IMR-90 (cell line): ENCODE data around the gene OR10H3. TPM values are rescaled to one million over a fixed set of nuclear protein-coding genes. Genes with fewer than 3 reads are reported as not detected.

ENCODE experiments used
- ATAC-seq: fragments of 200-7000 bp; cut with Tn5 transposase; 2 replicates; pipeline ENCODE4 v1.9.1; 2020; ENCODE audit warnings: low read depth, mild to moderate bottlenecking, moderate library complexity
- BruUV-seq: library from RNA; stranded (reverse); fragments of 400-500 nt; replicated peaks from 2 replicates; lab custom pipeline; 2021; lab: Mats Ljungman, UMichigan
- CTCF ChIA-PET: fragments of 300-600 bp; formaldehyde crosslinking; extraction: SDS; loops from one replicate; lab custom pipeline; 2021; ENCODE audit warnings: antibody characterized with exemption; lab: Yijun Ruan, JAX
- POLR2A ChIA-PET: fragments of 300-600 bp; sonication (Branson Sonifier 250); formaldehyde crosslinking; loops from one replicate; lab custom pipeline; 2022; ENCODE audit warnings: antibody characterized with exemption; ENCODE audit not compliant: unreplicated experiment; lab: Charles Lee
- DNase-seq: peaks from one replicate; pipeline ENCODE4 v3.0.0; 2013
- H2AFZ ChIP-seq: replicated peaks from 2 replicates; pipeline ENCODE3; 2013; ENCODE audit warnings: low read length, mild to moderate bottlenecking; ENCODE audit not compliant: poor library complexity
- H2AK5ac ChIP-seq: 2 replicates; pipeline ENCODE4 v1.6.1; 2013; ENCODE audit warnings: low read depth, low read length, inconsistent platforms
- H2AK9ac ChIP-seq: replicated peaks from 2 replicates; pipeline ENCODE3; 2013; ENCODE audit warnings: mild to moderate bottlenecking, low read depth, low read length, moderate library complexity; ENCODE audit not compliant: poor library complexity
- H2BK120ac ChIP-seq: 2 replicates; pipeline ENCODE4 v1.6.1; 2013; ENCODE audit warnings: low read depth, low read length, inconsistent platforms
- H2BK15ac ChIP-seq: 3 replicates; pipeline ENCODE4 v1.6.1; 2013; ENCODE audit warnings: low read depth, low read length, inconsistent platforms
- H2BK20ac ChIP-seq: 2 replicates; pipeline ENCODE4 v1.6.1; 2013; ENCODE audit warnings: low read depth, mild to moderate bottlenecking, inconsistent platforms, low read length, moderate library complexity
- H2BK5ac ChIP-seq: 2 replicates; pipeline ENCODE4 v1.6.1; 2013; ENCODE audit warnings: mild to moderate bottlenecking, low read depth, low read length, inconsistent platforms; ENCODE audit not compliant: poor library complexity, severe bottlenecking
- H3K14ac ChIP-seq: replicated peaks from 2 replicates; pipeline ENCODE4 v1.6.1; 2013; ENCODE audit warnings: low read depth, low read length, inconsistent platforms
- H3K18ac ChIP-seq: 2 replicates; pipeline ENCODE4 v1.6.1; 2013; ENCODE audit warnings: low read depth, low read length, control low read depth
- H3K23ac ChIP-seq: 2 replicates; pipeline ENCODE4 v1.6.1; 2013; ENCODE audit warnings: low read depth, low read length, inconsistent platforms
- H3K27ac ChIP-seq: 2 replicates; pipeline ENCODE4 v1.5.1; 2013; ENCODE audit warnings: mild to moderate bottlenecking, control low read depth, low read length; ENCODE audit not compliant: insufficient read depth
- H3K27me3 ChIP-seq: 2 replicates; pipeline ENCODE4 v1.6.1; 2013; ENCODE audit warnings: low read length; ENCODE audit not compliant: control insufficient read depth, insufficient read depth
- H3K36me3 ChIP-seq: 2 replicates; pipeline ENCODE4 v1.6.1; 2013; ENCODE audit warnings: low read length, mixed read lengths; ENCODE audit not compliant: control insufficient read depth, insufficient read depth
- H3K4ac ChIP-seq: 2 replicates; pipeline ENCODE4 v1.6.1; 2013; ENCODE audit warnings: low read depth, low read length, inconsistent platforms
- H3K4me1 ChIP-seq: 2 replicates; pipeline ENCODE4 v1.6.1; 2013; ENCODE audit warnings: low read length, mixed read lengths; ENCODE audit not compliant: control insufficient read depth, insufficient read depth
- H3K4me2 ChIP-seq: 2 replicates; pipeline ENCODE4 v1.6.1; 2013; ENCODE audit warnings: low read depth, mild to moderate bottlenecking, control low read depth, low read length, moderate library complexity
- H3K4me3 ChIP-seq: 2 replicates; pipeline ENCODE4 v1.5.1; 2013; ENCODE audit warnings: low read depth, mild to moderate bottlenecking, control low read depth, low read length, moderate library complexity; ENCODE audit not compliant: insufficient read depth
- H3K56ac ChIP-seq: 2 replicates; pipeline ENCODE4 v1.6.1; 2013; ENCODE audit warnings: low read length, inconsistent platforms; ENCODE audit not compliant: insufficient read depth; ENCODE audit errors: extremely low read depth
- H3K79me1 ChIP-seq, 2 experiments: 2 replicates each; pipeline ENCODE4 v1.6.1; 2013; ENCODE audit warnings: low read length in 2 of 2, inconsistent platforms in 1 of 2, low read depth in 1 of 2
- H3K9ac ChIP-seq: 2 replicates; pipeline ENCODE4 v1.6.1; 2013; ENCODE audit warnings: low read depth, low read length, control low read depth
- H3K9me1 ChIP-seq: 2 replicates; pipeline ENCODE4 v1.6.1; 2013; ENCODE audit warnings: low read length, inconsistent platforms; ENCODE audit not compliant: insufficient read depth
- H3K9me3 ChIP-seq: 2 replicates; pipeline ENCODE4 v1.6.1; 2013; ENCODE audit warnings: low read length; ENCODE audit not compliant: control insufficient read depth, insufficient read depth
- H4K20me1 ChIP-seq: 2 replicates; pipeline ENCODE4 v1.6.1; 2013; ENCODE audit warnings: low read length, inconsistent platforms; ENCODE audit not compliant: insufficient read depth
- H4K5ac ChIP-seq: 2 replicates; pipeline ENCODE4 v1.6.1; 2013; ENCODE audit warnings: mild to moderate bottlenecking, low read depth, low read length, control low read depth
- H4K8ac ChIP-seq, 2 experiments: 2 replicates each; pipeline ENCODE4 v1.6.1; 2013; ENCODE audit warnings: low read depth in 2 of 2, low read length in 2 of 2, control low read depth in 1 of 2, inconsistent platforms in 1 of 2
- H4K91ac ChIP-seq: 2 replicates; pipeline ENCODE4 v1.6.1; 2013; ENCODE audit warnings: low read depth, low read length, inconsistent platforms; ENCODE audit not compliant: insufficient read depth
- BHLHE40 ChIP-seq: fragments of 150-350 bp; IDR thresholded peaks from 2 replicates; pipeline ENCODE4 v1.6.1; 2016; ENCODE audit warnings: mild to moderate bottlenecking, low read depth, low read length
- CEBPB ChIP-seq: IDR thresholded peaks from 2 replicates; pipeline ENCODE4 v1.6.1; 2012; ENCODE audit warnings: low read depth, low read length, improper control_type of control experiment
- CHD1 ChIP-seq: IDR thresholded peaks from 2 replicates; pipeline ENCODE4 v1.6.1; 2012; ENCODE audit warnings: low read depth, low read length, improper control_type of control experiment
- CTCF ChIP-seq: conservative IDR thresholded peaks from 2 replicates; pipeline ENCODE4 v1.5.1; 2012; ENCODE audit warnings: mild to moderate bottlenecking, low read depth, low read length, improper control_type of control experiment
- FOS ChIP-seq: fragments of 150-350 bp; IDR thresholded peaks from 2 replicates; pipeline ENCODE4 v1.6.1; 2016; ENCODE audit warnings: low read depth, low read length
- MAFK ChIP-seq: IDR thresholded peaks from 2 replicates; pipeline ENCODE4 v1.6.1; 2012; ENCODE audit warnings: low read depth, low read length, improper control_type of control experiment
- MAZ ChIP-seq: IDR thresholded peaks from 2 replicates; pipeline ENCODE4 v1.6.1; 2012; ENCODE audit warnings: low read depth, mild to moderate bottlenecking, low read length, improper control_type of control experiment, moderate library complexity, borderline replicate concordance
- MXI1 ChIP-seq: IDR thresholded peaks from 2 replicates; pipeline ENCODE4 v1.6.1; 2012; ENCODE audit warnings: low read depth, mild to moderate bottlenecking, low read length, moderate library complexity, borderline replicate concordance
- NFE2L2 ChIP-seq: fragments of 150-350 bp; IDR thresholded peaks from 2 replicates; pipeline ENCODE4 v1.6.1; 2016; ENCODE audit warnings: low read depth, mild to moderate bottlenecking, low read length
- POLR2A ChIP-seq: IDR thresholded peaks from 2 replicates; pipeline ENCODE4 v1.6.1; 2012; ENCODE audit warnings: mild to moderate bottlenecking, low read depth, low read length
- RAD21 ChIP-seq: IDR thresholded peaks from 2 replicates; pipeline ENCODE4 v1.6.1; 2012; ENCODE audit warnings: low read length, improper control_type of control experiment
- RCOR1 ChIP-seq: IDR thresholded peaks from 2 replicates; pipeline ENCODE4 v1.6.1; 2012; ENCODE audit warnings: mild to moderate bottlenecking, low read length, improper control_type of control experiment; ENCODE audit not compliant: insufficient replicate concordance
- RFX5 ChIP-seq: IDR thresholded peaks from 2 replicates; pipeline ENCODE4 v1.8.0; 2012; ENCODE audit warnings: low read depth, mild to moderate bottlenecking, low read length, moderate library complexity
- SMC3 ChIP-seq: fragments of 150-350 bp; IDR thresholded peaks from 2 replicates; pipeline ENCODE4 v1.6.1; 2016; ENCODE audit warnings: low read depth, mild to moderate bottlenecking, antibody characterized with exemption, low read length, moderate library complexity
- WGBS, 2 experiments: methylation state at CpG; one replicate each; pipeline versions ENCODE4 v1.1.5 to v1.1.7; 2013; ENCODE audit warnings: missing lambda C conversion rate in 2 of 2; ENCODE audit not compliant: insufficient read length in 1 of 2; ENCODE audit errors: extremely low coverage in 2 of 2; 5-methylcytosine and 5-hydroxymethylcytosine counted together
- dilution Hi-C: fragments of 300-500 bp; cut with HindIII; formaldehyde crosslinking; loops from one replicate; pipeline ENCODE4 v1.14.3; 2018; ENCODE audit warnings: low sequenced_read_pairs; ENCODE audit not compliant: unreplicated experiment
- in situ Hi-C: fragments of 300-500 bp; cut with MboI; formaldehyde crosslinking; loops from 3 replicates; pipeline ENCODE4 v1.14.3; 2019; ENCODE audit warnings: low sequenced_read_pairs, inconsistent platforms, mixed read lengths
- intact Hi-C: fragments of 100-400 bp; cut with micrococcal nuclease; formaldehyde crosslinking; loops from 2 replicates; pipeline ENCODE4 v1.10.0; 2022
- polyA plus RNA-seq, 3 experiments: library from polyadenylated mRNA; depleted of rRNA; stranded (reverse); fragments of >200 nt; gene quantifications; 2 replicates each; pipeline ENCODE4 v1.2.3, GENCODE V29; 2012; ENCODE audit warnings: low replicate concordance in 1 of 3
- total RNA-seq: library from RNA; depleted of rRNA; stranded (reverse); fragments of >200 nt; gene quantifications from 2 replicates; pipeline ENCODE4 v1.2.3, GENCODE V29; 2012
- TF ChIP-seq, protein P1 (sequence below): fragments of 150-350 bp; IDR thresholded peaks from 2 replicates; pipeline ENCODE4 v1.6.1; 2017; ENCODE audit warnings: mild to moderate bottlenecking, antibody characterized with exemption, low read length, low read depth
- TF ChIP-seq, protein P2 (sequence below): fragments of 150-350 bp; IDR thresholded peaks from 2 replicates; pipeline ENCODE4 v1.6.1; 2016; ENCODE audit warnings: low read depth, mild to moderate bottlenecking, low read length, moderate library complexity, borderline replicate concordance

The OR10H3 gene
- total and polyA plus RNA-seq, 2 of the 4 experiments (the other 2 are of a cell fraction): not detected

DNA sequence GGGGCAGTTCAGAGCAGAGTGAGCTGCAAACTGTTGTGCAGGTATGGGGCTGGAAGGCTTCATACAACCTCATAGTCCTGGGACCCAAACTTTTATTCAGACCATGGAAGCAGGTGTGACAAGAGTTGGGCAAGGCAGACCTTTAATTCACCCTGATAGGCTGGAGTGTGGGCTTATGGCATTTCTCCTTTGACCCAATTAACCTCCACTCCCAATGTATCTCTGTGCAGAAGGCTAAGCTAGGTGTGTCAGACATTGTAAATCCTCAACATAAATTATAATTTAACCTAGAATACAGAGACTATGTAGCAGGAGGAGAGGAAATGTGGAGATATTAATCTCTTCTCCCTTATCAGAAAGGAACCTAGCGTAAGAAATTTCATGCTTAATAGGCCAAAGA lies 22.1 kb upstream of the OR10H3 start:
- H3K56ac ChIP-seq: no peak overlapping the region
- dilution Hi-C loops: no loop called here
- no peak overlapping the region for H2BK20ac ChIP-seq
- peaks cover 17% of the 10 kb centered on the region for H3K9me3 ChIP-seq
- ATAC-seq (no peak), DNase-seq (no peak)
- H2BK5ac ChIP-seq: no peak overlapping the region
- no peaks in the 10 kb centered on the region for H3K9me1 ChIP-seq
- CTCF ChIA-PET: no interaction called here
- H4K8ac ChIP-seq: no peak overlapping the region
- no peak overlapping the region for H2AK9ac ChIP-seq
- BruUV-seq: no TSS peak
- H3K4ac ChIP-seq: no peak overlapping the region
- H2AFZ ChIP-seq: no peak overlapping the region
- no peak overlapping the region for H3K18ac ChIP-seq
- in situ Hi-C loops: no loop called here
- POLR2A ChIA-PET: no interaction called here
- H3K4me1 ChIP-seq: no peaks in the 10 kb centered on the region
- no peaks in the 10 kb centered on the region for H4K20me1 ChIP-seq
- H2BK15ac ChIP-seq: no peak overlapping the region
- H3K27ac ChIP-seq: no peak overlapping the region
- TF ChIP-seq FOS: no peak
- TF ChIP-seq RCOR1: no peak
- TF ChIP-seq MAZ: no peak
- no peak for TF ChIP-seq MAFK
- no peak for TF ChIP-seq NFE2L2
- TF ChIP-seq, protein P1, sequence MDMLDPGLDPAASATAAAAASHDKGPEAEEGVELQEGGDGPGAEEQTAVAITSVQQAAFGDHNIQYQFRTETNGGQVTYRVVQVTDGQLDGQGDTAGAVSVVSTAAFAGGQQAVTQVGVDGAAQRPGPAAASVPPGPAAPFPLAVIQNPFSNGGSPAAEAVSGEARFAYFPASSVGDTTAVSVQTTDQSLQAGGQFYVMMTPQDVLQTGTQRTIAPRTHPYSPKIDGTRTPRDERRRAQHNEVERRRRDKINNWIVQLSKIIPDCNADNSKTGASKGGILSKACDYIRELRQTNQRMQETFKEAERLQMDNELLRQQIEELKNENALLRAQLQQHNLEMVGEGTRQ: no peak
- no peak for TF ChIP-seq POLR2A
- TF ChIP-seq BHLHE40: no peak
- TF ChIP-seq CEBPB: no peak
- TF ChIP-seq RAD21: no peak
- no peak for TF ChIP-seq SMC3
- no peak for TF ChIP-seq CHD1
- TF ChIP-seq CTCF: no peak
- TF ChIP-seq RFX5: no peak
- TF ChIP-seq, protein P2, sequence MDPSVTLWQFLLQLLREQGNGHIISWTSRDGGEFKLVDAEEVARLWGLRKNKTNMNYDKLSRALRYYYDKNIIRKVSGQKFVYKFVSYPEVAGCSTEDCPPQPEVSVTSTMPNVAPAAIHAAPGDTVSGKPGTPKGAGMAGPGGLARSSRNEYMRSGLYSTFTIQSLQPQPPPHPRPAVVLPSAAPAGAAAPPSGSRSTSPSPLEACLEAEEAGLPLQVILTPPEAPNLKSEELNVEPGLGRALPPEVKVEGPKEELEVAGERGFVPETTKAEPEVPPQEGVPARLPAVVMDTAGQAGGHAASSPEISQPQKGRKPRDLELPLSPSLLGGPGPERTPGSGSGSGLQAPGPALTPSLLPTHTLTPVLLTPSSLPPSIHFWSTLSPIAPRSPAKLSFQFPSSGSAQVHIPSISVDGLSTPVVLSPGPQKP: no peak
- no peak for TF ChIP-seq MXI1
- no peak overlapping the region for H3K23ac ChIP-seq
- H3K4me3 ChIP-seq: no peak overlapping the region
- WGBS, 2 experiments: no CpG with 5 or more reads among the region's 1 CpG
- H2BK120ac ChIP-seq: no peak overlapping the region
- no peak overlapping the region for H3K9ac ChIP-seq
- H3K79me1 ChIP-seq: no peaks in the 10 kb centered on the region
- no peak overlapping the region for H2AK5ac ChIP-seq
- intact Hi-C loops: no loop called here
- no peak overlapping the region for H4K5ac ChIP-seq
- H3K14ac ChIP-seq: no peak overlapping the region
- H3K36me3 ChIP-seq: no peaks in the 10 kb centered on the region
- H3K4me2 ChIP-seq: no peak overlapping the region
- no peaks in the 10 kb centered on the region for H3K27me3 ChIP-seq
- H4K91ac ChIP-seq: no peak overlapping the region
